Measurements from ENCODE around the gene PAX3. TPM values are rescaled to one million over a fixed set of nuclear protein-coding genes. Genes with fewer than 3 reads are reported as not detected.

PAX3 gene
- total and polyA plus RNA-seq, 12 donors = not detected

- H3K4me3 ChIP-seq = peak overlapping the region in 2 of 4 donors; percentile 25 to 74
- H3K9me3 ChIP-seq (replicated peaks in 1 of 3) = no peaks in the 10 kb centered on the region
- intact Hi-C loops (cut with DNase I) = no loop called here
- DNase-seq = no peak
- 4 to 6% (median 6%) methylated on average over 17 to 27 of the region's 27 CpGs for WGBS, 4 donors
- peaks cover 15 to 19% of the 10 kb centered on the region in 2 donors for H3K4me1 ChIP-seq (replicated peaks in 1 of 2)
- no peaks in the 10 kb centered on the region for H3K36me3 ChIP-seq (replicated peaks in 1 of 2)
- no peak overlapping the region for H3K27ac ChIP-seq
- TF ChIP-seq POLR2A (IDR thresholded peaks at IDR 0.05) = no peak
- TF ChIP-seq, protein P1, sequence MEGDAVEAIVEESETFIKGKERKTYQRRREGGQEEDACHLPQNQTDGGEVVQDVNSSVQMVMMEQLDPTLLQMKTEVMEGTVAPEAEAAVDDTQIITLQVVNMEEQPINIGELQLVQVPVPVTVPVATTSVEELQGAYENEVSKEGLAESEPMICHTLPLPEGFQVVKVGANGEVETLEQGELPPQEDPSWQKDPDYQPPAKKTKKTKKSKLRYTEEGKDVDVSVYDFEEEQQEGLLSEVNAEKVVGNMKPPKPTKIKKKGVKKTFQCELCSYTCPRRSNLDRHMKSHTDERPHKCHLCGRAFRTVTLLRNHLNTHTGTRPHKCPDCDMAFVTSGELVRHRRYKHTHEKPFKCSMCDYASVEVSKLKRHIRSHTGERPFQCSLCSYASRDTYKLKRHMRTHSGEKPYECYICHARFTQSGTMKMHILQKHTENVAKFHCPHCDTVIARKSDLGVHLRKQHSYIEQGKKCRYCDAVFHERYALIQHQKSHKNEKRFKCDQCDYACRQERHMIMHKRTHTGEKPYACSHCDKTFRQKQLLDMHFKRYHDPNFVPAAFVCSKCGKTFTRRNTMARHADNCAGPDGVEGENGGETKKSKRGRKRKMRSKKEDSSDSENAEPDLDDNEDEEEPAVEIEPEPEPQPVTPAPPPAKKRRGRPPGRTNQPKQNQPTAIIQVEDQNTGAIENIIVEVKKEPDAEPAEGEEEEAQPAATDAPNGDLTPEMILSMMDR (IDR thresholded peaks at IDR 0.05) = no peak
- peaks cover 96% of the 10 kb centered on the region for H3K27me3 ChIP-seq
These were observed 7.8 kb upstream of the PAX3 start for GRCh38 chr2:222306393-222307142.

DNA sequence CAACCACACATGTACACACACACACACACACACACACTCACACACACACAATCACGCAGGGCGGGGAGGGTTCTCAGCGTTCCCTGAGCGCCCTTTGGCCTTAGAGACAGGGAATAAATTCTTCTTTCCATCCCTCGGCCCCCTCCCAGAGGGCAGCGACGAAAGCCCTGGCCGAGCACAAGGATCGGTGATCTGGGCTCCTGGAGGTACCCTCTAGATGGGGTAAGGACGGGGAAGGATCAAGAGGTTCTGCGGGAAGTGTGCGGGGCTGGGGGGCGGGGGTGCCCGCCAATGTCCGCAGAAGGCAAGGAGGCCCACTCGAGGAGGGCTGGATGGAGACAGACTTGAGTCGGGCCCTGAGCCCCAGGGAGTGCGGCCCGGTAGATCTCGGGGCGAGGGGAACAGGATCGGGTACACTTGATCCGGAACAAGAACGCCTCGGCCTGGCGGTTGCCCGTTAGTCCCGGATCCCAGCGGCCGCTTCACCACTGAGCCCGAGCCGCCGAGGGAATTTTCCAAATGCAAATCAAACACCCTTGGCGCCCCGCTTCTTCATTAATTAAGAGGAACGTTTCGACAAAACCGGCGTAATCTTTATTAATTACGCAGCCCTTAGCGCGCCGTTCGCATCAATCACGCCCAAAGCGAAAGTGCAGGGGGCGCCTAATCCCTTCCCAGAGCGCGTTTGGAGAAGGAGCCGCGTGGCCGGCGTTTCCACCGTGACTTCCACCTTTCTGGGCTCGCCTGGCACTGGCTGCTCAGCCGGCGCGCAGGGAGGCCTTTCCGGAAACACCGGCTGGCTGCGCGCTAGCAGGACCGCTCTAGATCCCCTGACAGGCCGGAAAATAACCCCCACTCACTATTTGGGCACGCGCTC lies 7.0 kb upstream of the PAX3 start:
- DNase-seq = peak in 1 of 7 donors; percentile 28
- Histone ChIP-seq H3K4me1 (replicated peaks in 1 of 2) (peaks cover 15 to 19% of the 10 kb centered on the region in 2 donors), H3K9me3 (replicated peaks in 1 of 3) (no peaks in the 10 kb centered on the region), H3K27ac (no peak overlapping the region), H3K36me3 (replicated peaks in 1 of 2) (no peaks in the 10 kb centered on the region), H3K27me3 (peaks cover 96% of the 10 kb centered on the region), H3K4me3 (peak overlapping the region in 2 of 4 donors; percentile 25 to 74)
- intact Hi-C loops (cut with DNase I) = no loop called here
- no peak for TF ChIP-seq POLR2A (IDR thresholded peaks at IDR 0.05)
- TF ChIP-seq, protein P1 (IDR thresholded peaks at IDR 0.05) = no peak
- 1 to 4% (median 3%) methylated on average over 20 to 66 of the region's 66 CpGs for WGBS, 4 donors

DNA sequence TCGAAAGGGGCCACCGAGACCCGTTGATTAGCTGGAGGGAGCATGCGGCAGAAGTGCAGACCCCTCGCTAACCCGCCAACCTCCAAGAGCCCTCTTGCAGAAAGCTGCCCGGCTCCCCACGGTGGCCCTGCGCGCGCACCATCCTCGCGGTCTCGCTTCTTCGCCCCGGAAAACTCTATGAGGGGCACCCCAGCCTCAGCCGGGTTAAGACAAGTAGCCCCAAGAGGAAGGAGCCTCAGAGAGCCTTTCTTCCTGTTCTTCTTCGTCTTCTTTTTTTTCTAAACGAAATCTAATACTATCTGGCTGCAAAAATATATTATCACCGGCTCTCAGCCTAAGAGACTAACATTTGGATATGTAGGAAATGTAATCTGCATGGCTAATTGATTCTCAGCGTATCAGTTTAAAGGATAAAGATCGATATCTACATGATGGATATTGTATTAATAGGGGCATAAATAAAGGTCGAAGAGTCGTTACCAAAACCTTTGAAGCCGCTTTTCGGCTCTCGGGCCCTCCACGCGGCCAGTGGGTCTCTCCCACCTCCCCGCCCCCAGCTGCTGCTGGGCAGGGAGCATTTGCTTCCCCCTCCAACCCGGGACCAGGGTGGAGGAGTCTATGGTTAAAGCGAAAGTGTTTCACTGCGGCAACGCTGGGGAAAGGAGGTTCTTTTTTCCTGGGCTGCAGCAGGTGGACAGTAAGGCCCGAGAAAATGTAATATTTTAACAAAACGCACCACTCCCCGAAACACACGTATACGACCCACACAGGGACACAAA lies 6.1 kb upstream of the PAX3 start:
- Histone ChIP-seq H3K9me3 (replicated peaks in 1 of 3) (no peaks in the 10 kb centered on the region), H3K36me3 (replicated peaks in 1 of 2) (no peaks in the 10 kb centered on the region), H3K4me3 (peak overlapping the region in 2 of 4 donors; percentile 25 to 74), H3K4me1 (replicated peaks in 1 of 2) (peaks cover 15 to 19% of the 10 kb centered on the region in 2 donors), H3K27ac (no peak overlapping the region), H3K27me3 (peaks cover 96% of the 10 kb centered on the region)
- 9% methylated on average over 32 to 39 of the region's 39 CpGs for WGBS, 4 donors
- intact Hi-C loops (cut with DNase I) = no loop called here
- TF ChIP-seq, protein P1 (IDR thresholded peaks at IDR 0.05) = no peak
- no peak for TF ChIP-seq POLR2A (IDR thresholded peaks at IDR 0.05)
- no peak for DNase-seq
